SK-N-SH treated with all-trans-retinoic acid at 6 μM for 48 hours (cell line): ENCODE measurements around the gene NQO2.

Experiments
- ARNTL ChIP-seq: fragments of 450-650 bp; formaldehyde crosslinking; IDR thresholded peaks from 2 replicates; pipeline ENCODE4 v1.5.0; 2020; ENCODE audit warnings: low read depth, mild to moderate bottlenecking, moderate library complexity, borderline replicate concordance
- RARB ChIP-seq: fragments of 250-450 bp; sonication (Bioruptor Pico); IDR thresholded peaks from 2 replicates; pipeline ENCODE4 v1.8.0; 2021; ENCODE audit warnings: mild to moderate bottlenecking, moderate library complexity
- ZFP30 ChIP-seq: fragments of 450-650 bp; formaldehyde crosslinking; IDR thresholded peaks from 2 replicates; pipeline ENCODE4 v1.5.0; 2022; ENCODE audit warnings: mild to moderate bottlenecking, moderate library complexity

DNA sequence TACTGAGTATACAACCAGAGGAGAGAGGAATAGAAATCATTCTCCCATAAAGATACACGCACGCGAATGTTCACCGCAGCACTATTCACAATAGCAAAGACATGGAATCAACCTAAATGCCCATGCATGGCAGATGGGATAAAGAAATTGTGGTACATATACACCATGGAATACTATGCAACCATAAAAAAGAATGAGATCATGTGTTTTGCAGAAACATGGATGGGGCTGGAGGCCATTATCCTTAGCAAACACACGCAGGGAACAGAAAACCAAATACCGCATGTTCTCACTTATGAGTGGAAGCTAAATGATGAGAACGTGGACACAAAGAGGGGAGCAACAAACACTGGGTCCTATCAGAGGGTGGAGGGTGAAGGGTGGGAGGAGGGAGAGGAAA lies 31.8 kb upstream of the NQO2 start:
- TF ChIP-seq RARB (no peak), ZFP30 (CRISPR knock-in tag) (no peak), ARNTL (no peak)
